GM12878 (cell line): ENCODE results near the gene HMOX1.

Experiments
- CHD4 ChIP-seq: fragments of 200-600 bp; sonication (generic); IDR thresholded peaks from 2 replicates; pipeline ENCODE4 v1.6.1; 2016; ENCODE audit warnings: mild to moderate bottlenecking
- MTA2 ChIP-seq: fragments of 450-650 bp; IDR thresholded peaks from 2 replicates; pipeline ENCODE4 v1.6.1; 2016; ENCODE audit warnings: low read depth, mild to moderate bottlenecking, moderate library complexity
- NFIC ChIP-seq: IDR thresholded peaks from 2 replicates; pipeline ENCODE4 v1.6.1; 2012; ENCODE audit warnings: low read depth, mild to moderate bottlenecking, inconsistent platforms, low read length, moderate library complexity
- POLR2A ChIP-seq: IDR thresholded peaks from 2 replicates; pipeline ENCODE4 v1.6.1; 2011; ENCODE audit warnings: low read depth, mild to moderate bottlenecking, low read length
- TAF1 ChIP-seq: IDR thresholded peaks from 2 replicates; pipeline ENCODE4 v1.6.1; 2011; ENCODE audit warnings: mild to moderate bottlenecking, low read depth, low read length, borderline replicate concordance
- TF ChIP-seq, protein P1 (sequence below): IDR thresholded peaks from 2 replicates; pipeline ENCODE4 v1.6.1; 2011; ENCODE audit warnings: mild to moderate bottlenecking, low read depth, low read length, moderate library complexity; ENCODE audit not compliant: insufficient replicate concordance

DNA sequence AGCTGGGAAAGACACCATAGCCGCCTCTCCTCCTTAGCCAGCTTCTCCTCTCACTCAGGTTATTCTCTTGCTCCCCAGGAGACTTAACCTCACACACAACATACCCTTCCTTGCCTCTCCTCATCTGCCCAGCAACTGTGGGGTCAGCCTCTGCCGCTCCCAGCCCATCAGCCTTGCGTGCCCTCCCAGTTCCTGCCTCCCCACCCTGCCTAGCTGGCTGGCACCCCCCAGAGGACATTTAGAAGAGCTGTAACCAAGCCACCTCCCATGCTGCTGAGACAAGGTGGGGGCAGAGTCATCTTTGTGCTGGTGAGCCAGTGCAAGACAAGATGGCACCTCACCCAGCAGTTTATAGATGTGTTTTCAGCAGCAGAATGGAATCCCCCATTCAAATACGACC, 43.0 kb upstream of the HMOX1 start:
- TF ChIP-seq NFIC (no peak), MTA2 (no peak), CHD4 (no peak), TAF1 (no peak), POLR2A (no peak)
- TF ChIP-seq, protein P1, sequence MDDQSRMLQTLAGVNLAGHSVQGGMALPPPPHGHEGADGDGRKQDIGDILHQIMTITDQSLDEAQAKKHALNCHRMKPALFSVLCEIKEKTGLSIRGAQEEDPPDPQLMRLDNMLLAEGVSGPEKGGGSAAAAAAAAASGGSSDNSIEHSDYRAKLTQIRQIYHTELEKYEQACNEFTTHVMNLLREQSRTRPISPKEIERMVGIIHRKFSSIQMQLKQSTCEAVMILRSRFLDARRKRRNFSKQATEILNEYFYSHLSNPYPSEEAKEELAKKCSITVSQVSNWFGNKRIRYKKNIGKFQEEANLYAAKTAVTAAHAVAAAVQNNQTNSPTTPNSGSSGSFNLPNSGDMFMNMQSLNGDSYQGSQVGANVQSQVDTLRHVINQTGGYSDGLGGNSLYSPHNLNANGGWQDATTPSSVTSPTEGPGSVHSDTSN = no peak
